Measurements from ENCODE around the gene ADARB2.

Gene ADARB2

GRCh38 chr10:1525354-1526162 is 211.8 kb downstream of the ADARB2 start:
- no peak for DNase-seq (ENCODE audit: low spot score)

DNA sequence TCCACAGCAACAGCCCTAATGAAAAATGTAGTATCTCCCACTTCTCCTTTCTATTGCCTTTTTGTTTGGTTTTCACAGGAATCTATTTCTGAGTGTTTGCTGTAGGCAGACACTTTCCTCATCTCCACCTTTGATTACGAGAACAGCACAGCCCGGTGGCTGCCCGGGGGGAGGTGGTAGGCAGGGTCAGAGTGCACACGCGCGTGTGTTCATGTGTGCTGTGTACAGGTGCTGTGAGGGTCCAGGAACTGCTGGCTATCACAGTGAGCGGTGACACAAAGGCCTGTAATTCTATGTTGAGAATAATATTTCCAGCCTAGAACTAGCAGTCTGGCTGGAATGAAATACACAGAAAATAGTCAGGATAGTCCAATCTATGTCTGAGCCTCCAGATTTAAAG is 212.8 kb downstream of the ADARB2 start:
- peak; percentile 7 for DNase-seq (ENCODE audit: low spot score)

DNA sequence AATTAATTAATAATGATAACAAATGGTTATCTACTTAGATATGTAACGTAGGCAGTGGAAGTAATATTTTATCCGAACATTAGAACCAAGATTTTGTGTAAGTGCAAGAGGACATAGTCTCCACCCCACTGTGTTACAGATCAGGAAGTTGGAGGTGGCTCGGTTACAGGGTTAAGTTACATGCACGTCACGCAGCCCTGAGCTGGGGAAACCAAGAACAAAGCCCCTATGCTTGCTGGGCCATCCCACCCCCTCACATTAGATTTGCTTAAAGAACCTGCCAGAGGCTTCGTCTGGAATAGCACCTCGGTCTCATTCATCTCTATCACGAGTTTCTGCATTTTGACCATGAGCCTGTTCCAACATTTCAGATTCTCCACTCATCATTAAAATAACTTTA is 214.1 kb downstream of the ADARB2 start:
- DNase-seq (ENCODE audit: low spot score) = no peak

DNA sequence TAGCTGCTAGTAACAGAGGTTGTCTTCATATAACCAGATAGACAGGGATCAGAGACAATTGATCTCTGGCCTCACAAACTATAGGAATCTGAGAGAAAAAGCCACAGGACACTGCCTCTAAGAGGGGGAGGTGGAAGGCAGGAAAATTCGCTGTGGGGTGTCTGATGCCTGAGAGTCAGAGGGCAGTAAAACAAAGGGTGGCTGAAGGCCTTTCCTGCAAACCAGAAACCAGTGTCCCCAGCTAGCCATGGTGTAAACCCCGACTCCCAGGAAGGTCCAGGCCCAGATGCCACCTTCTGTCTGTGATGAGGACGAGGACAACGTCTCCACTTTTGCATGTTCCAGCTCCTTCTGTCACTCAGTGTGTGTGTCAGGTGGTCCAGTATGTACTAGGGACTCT is 215.1 kb downstream of the ADARB2 start:
- DNase-seq (ENCODE audit: low spot score) = no peak

GRCh38 chr10:1521741-1522140 is 215.6 kb downstream of the ADARB2 start:
- no peak for DNase-seq (ENCODE audit: low spot score)

GRCh38 chr10:1520909-1521565 is 216.3 kb downstream of the ADARB2 start:
- no peak for DNase-seq (ENCODE audit: low spot score)

DNA sequence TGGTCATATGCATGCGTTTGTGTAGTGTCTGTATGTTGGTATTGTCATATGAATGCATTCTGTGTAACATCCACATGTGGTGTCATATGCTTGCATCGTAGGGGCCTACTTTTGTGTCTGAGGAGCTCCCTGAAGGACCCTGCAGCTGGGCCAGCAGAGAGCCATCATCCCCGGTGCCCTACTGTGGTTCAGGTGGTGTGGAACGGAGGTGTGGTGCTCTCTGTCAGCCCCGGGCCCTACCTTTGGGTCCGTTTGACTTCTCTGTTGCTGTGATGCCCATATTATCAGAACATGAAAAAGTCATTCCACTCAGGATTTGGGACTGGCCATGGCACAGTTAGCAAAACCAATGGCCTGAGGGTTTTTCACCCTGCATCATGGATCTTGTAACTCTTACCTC is 217.9 kb downstream of the ADARB2 start:
- no peak for DNase-seq (ENCODE audit: low spot score)

GRCh38 chr10:1517684-1518083 is 219.6 kb downstream of the ADARB2 start:
- no peak for DNase-seq (ENCODE audit: low spot score)

- no peak for DNase-seq (ENCODE audit: low spot score)
Measured at GRCh38 chr10:1516492-1517165, 220.7 kb downstream of the ADARB2 start.

DNA sequence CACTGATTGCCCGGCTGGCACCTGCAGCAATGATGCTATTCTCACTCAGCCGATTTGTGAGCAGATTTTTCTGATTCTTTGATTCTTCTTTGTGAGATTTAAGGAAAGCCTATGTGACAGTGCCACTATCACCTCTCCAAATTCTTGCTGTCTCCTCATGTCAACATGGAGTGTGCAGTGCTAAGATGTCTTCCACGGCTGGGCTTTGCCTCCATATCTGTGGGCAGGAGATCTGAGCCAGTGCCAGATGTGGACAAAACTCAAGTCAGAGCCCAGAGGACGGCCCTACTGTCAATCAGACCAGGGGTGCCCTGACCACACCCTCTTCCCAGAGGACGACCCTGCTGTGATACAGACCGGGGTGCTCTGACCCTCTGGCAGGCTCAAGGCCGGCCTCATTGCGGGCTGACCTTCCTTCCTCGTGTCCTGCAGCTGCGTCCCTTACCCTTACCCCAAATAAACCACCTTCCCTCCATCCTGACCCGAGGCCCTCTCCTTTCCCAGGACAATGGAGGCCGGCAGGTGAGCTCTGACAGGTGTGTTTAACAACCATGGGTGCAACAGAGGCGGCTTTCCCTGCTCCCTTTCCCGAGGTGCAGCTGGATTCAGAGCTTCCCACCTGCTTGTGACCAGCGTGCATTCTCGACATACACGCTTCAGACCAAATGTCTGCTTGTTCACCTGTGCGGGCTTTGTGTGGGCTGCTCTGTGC is 221.4 kb downstream of the ADARB2 start:
- no peak for DNase-seq (ENCODE audit: low spot score)

DNA sequence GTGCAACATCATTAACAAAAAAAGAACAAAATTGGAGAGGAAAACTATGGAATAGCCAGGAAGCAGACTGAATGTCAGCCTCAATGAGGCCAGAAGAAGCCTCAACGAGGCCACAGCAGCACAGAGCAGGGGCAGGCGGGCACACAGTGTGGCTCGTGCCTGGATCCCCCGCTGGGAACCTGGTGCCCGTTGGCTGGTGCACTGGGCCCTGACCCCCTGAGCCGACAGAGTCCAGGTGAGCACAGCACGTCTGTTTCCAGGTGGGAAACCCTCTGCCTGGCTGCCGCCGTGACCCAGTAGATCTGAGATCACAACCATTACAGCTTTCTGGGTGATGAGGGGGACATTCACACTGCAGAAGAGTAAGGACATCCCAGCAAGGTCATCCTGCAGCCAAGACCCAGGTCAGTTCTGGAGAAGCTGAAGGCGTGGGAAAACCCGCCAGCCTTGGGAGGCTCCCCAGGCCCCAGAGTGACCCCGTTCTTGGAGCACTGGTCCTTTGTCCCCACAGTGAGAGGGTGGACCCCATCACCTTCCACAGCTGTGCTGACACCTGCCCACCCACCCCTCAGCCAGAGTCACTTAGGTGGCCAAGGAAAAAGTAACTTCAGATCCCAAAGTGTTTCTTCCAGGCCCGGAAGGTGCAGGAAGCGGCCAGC is 222.1 kb downstream of the ADARB2 start:
- DNase-seq (ENCODE audit: low spot score) = no peak

GRCh38 chr10:1514681-1515080 is 222.6 kb downstream of the ADARB2 start:
- DNase-seq (ENCODE audit: low spot score) = no peak

GRCh38 chr10:1513221-1513620 is 224.1 kb downstream of the ADARB2 start:
- DNase-seq (ENCODE audit: low spot score) = no peak

DNA sequence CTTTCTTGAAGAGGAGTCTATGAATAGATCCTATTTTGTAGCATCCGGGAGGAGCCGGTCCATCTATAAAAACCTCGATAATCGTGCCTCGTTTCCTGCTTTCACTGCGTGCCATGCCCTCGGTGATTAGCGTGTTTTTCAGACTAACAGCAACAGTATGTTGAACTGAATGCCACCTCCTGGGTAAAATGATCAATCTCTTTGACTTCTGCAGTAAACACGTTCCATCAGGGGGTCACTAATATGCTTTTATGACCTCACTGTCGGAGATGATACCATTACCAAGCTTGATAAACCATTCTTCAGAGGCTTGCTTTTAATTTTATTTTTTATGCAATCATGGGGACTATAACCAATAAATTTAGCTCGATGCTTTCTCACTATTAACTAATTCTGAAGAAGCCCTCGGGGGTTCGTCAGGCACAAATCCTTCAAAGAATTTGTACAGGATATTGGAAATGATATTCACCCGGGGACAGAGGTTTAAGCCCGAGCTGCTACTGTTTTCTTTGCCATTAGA is 228.3 kb downstream of the ADARB2 start:
- DNase-seq (ENCODE audit: low spot score) = no peak

GRCh38 chr10:1508096-1508495 is 229.2 kb downstream of the ADARB2 start:
- DNase-seq (ENCODE audit: low spot score) = no peak

DNA sequence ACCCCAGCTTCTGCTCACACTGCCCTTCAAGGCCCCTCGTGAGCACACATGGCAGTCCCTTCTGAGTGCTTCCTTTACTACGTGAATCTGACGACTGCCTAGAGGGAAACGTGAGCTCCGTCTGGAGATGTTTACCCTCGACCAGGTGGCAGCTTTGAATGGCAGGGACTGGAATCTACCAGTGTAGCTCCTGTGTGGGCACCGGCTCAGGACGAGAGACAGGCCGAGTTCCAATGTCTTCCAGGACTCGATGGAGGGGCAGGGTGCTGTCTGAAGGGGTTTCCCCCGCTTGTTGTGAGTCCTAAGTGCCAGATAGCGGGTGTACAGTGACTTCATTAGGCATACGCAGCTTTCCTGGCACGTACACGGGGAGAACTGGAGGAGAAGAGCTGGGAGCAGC is 229.9 kb downstream of the ADARB2 start:
- DNase-seq (ENCODE audit: low spot score) = no peak

- no peak for DNase-seq (ENCODE audit: low spot score)
Measured at GRCh38 chr10:1504940-1505339, 232.4 kb downstream of the ADARB2 start.

GRCh38 chr10:1504286-1504685 is 233.0 kb downstream of the ADARB2 start:
- DNase-seq (ENCODE audit: low spot score) = no peak

- DNase-seq (ENCODE audit: low spot score) = no peak
Measured at GRCh38 chr10:1502451-1502850, 234.9 kb downstream of the ADARB2 start.

- DNase-seq (ENCODE audit: low spot score) = no peak
Measured at GRCh38 chr10:1499359-1499957, 237.9 kb downstream of the ADARB2 start.

- DNase-seq (ENCODE audit: low spot score) = no peak
Measured at GRCh38 chr10:1498746-1499358, 238.5 kb downstream of the ADARB2 start.

Measured in ecto neural progenitor cell (in vitro differentiated cells).